GM18861 (cell line): ENCODE data around the gene RNASE11.
"Not testable (repeated sequence)": the region's sequence is repeated elsewhere in the genome, so short reads cannot be mapped to it uniquely, and the experiment has no call there.

Source experiments
- ATAC-seq: cut with Tn5 transposase; IDR thresholded peaks from one replicate; pipeline ENCODE4 v1.9.1; 2021; ENCODE audit not compliant: unreplicated experiment

Gene RNASE11

DNA sequence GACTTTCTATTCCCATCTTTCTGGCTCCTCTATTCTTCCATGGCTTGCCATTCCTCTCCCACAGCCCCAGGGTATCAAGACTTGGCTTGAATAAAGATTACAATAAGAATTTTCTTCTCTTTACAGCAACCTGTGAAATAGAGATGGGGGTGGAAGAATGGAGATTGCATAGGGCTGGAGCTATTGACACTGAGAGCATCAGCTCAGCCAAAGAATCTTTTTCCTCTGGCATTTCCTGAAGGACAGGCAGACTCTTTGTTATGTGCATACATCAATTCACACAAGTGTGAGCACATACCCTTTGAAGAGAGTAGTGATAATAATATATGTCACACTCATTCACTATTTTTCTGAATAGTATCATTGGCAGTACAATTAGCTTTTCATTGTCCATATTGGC is 4.7 kb downstream of the RNASE11 start:
- ATAC-seq, result no peak

- no peak for ATAC-seq
Measured at GRCh38 chr14:20580242-20580641, 7.6 kb downstream of the RNASE11 start.

DNA sequence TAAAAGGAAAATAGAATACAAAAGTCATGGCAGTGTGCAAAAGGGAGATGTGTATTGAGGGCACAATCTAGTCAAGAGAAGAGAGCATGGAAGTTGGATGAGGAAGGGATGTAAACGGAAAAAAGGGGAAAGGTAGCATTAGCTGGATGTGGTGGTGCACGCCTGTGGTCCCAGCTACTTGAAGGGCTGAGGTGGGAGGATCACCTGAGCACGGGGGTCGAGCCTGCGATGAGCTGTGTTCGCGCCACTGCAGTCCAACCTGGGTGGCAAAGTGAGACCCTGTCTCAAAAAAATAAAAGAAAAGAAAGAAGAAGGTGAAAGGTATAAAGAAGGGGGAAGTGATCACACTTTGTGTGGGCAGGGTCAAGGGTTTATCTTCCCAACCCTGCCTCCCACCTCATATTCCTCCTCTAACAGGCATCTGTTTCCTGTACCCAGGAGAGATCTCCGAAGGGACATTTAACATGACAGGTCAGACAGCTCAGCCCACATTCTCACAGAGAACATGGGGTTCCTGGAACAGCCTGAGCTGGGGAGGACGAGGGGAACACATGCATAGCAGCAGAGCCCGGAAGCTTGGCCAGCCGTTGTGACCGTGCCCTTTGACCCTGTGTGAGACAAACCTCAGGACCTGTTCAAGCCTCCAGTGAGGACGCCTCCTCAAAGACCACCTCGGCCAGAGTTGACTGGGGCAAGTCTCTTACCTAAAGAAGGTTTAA is 8.9 kb downstream of the RNASE11 start:
- ATAC-seq, result no peak

GRCh38 chr14:20578325-20578724 is 9.5 kb downstream of the RNASE11 start:
- ATAC-seq, result no peak

DNA sequence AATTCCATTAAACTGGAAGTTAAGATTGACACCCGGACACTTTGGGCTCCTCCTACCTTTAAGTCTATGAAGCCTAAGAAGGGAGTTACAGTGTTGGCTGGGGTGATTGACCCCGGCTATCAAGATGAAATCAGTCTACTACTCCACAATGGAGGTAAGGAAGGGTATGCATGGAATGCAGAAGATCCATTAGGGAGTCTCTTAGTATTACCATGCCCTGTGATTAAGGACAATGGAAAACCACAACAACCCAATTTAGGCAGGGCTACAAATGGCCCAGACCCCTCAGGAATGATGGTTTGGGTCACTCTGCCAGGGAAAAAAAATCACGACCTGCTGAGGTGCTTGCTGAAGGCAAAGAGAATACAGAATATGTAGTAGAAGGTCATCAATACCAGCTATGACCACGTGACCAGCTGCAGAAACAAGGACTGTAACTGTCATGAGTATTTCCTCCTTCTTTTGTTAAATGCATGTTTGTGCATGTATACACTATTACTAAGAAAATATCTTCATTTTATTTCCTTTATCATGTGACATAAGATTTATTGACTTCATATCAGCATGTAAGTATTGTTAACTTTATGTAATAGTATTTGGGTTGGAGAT is 15.3 kb downstream of the RNASE11 start:
- ATAC-seq, result not testable (repeated sequence)

GRCh38 chr14:20570720-20571119 is 17.1 kb downstream of the RNASE11 start:
- ATAC-seq, result not testable (repeated sequence)

DNA sequence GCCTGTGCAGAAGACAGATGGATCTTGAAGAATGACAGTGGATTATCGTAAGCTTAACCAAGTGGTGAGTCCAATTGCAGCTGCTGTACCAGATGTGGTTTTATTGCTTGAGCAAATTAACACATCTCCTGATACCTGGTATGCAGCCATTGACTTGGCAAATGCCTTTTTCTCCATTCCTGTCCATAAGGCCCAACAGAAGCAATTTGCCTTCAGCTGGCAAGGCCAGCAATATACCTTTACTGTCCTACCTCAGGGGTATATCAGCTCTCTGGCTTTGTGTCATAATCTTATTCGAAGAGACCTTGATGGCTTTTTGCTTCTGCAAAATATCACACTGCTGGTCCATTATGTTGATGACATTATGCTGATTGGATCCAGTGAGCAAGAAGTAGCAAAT is 17.9 kb downstream of the RNASE11 start:
- ATAC-seq, result not testable (repeated sequence)

GRCh38 chr14:20569066-20569465 is 18.7 kb downstream of the RNASE11 start:
- no peak for ATAC-seq

DNA sequence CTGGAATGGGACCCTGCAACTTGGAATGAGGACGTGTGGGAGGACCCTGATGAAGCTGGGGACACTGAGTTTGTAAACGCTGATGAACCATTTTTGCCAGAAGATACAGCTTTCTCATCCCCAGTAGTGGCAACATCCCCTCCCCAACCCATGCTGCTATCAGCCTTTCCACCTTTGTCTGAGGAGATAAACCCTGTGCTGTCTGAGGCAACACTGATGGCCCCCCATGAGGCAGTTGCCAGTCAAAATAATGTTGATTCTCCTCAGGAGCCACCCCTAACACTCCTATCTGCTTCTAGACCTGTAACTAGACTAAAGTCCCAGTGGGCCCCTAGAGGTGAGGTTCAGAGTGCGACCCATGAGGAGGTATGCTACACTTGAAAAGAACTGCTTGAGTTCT is 19.4 kb downstream of the RNASE11 start:
- no peak for ATAC-seq

DNA sequence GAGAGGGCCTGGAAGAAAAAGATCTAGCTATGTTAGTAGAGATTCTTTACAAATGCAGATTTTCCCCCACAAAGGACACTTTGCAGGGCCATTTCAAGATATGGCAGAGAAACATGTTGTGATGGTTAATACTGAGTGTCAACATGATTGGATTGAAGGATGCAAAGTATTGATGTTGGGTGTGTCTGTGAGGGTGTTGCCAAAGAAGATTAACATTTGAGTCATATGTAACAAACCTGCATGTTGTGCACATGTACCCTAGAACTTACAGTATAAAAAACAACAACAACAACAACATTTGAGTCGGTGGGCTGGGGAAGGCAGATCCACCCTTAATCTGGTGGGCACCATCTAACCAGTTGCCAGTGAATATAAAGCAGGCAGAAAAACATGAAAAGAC is 20.6 kb downstream of the RNASE11 start:
- not testable (repeated sequence) for ATAC-seq

GRCh38 chr14:20564501-20564997 is 23.3 kb downstream of the RNASE11 start:
- ATAC-seq, result no peak

GRCh38 chr14:20563971-20564370 is 23.8 kb downstream of the RNASE11 start:
- ATAC-seq, result no peak

- ATAC-seq, result no peak
Measured at GRCh38 chr14:20560961-20561360, 26.8 kb downstream of the RNASE11 start, which contains the start of gene RNASE9. Gene RNASE9 (minus strand): TSS chr14:20561047.

DNA sequence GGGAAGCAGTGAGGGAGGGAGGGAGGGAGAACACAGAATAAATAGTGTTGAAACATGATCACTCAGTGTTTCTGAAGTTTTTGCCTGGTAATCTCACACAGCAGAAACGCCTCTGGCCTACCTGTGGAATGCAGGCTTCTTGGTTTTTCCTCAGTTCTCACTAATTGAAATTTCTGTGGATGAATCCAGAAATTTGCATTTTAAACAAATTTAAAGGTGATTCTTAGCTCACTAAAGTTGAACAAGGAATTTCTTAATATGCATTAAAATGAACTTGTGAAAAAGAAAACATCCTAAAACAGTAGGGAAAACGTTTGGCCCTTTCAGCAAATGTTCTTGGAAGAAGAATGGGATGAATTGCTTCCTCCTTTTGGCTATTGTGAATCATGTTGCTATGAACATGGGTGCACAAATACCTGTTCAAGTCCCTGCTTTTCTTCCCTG is 28.3 kb downstream of the RNASE11 start:
- no peak for ATAC-seq

GRCh38 chr14:20557212-20557542 is 30.6 kb downstream of the RNASE11 start:
- ATAC-seq, result no peak

GRCh38 chr14:20556500-20557211 is 31.1 kb downstream of the RNASE11 start:
- ATAC-seq, result no peak

DNA sequence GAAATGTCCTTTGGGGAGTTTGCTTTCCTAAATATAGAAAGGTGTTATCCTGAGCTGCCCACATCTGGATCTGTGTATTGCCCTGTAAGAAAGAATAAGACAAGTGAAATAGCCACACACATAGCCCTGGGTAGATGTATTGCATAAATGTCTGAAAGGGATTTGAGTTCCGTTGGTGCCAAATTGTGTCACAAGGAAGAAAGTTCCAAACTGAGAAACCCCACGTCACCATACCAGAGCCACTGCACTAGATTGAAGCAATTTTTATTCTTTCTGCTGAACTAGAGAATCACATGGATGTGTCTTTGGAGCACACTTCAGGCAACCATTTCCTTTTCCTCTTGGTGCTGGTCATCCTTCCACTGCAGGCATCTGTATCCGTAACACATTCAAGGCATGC is 32.0 kb downstream of the RNASE11 start:
- ATAC-seq, result no peak

DNA sequence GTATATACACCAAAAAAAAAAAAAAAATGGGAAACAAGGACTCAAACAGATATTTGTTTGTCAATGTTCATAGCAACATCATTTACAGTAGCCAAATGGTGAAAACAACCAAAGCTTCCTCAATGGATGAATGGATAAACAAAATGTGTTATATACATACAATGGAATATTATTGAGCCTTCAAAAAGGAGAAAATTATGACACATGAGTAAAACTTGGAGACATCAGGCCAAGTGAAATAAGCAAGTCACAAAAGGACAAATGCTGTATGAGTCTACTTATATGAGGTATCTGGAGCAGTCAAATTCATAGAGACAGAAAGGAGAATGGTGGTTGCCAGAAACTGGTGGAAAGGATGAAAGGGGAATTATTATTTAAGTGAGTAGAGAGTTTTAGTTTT is 34.8 kb downstream of the RNASE11 start:
- no peak for ATAC-seq

DNA sequence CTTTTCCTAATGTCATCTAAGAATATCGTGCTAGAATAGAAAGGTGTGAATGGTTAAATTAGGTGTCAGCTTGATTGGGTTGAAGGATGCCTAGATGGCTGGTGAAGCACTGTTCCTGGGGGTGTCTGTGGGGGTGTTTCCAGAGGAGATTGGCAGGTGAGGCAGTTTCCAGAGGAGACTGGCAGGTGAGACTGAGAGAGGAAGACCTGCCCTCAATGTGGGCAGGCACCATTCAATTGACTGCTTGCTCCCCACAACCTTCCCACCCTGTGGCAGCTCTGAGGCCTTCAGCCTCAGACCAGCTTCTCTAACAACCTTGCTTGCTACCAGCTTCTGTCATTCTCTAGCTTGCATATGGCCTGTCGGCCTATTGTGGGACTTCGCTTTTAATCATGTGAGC is 36.2 kb downstream of the RNASE11 start:
- ATAC-seq, result no peak

- ATAC-seq, result no peak
Measured at GRCh38 chr14:20550926-20551325, 36.9 kb downstream of the RNASE11 start.

DNA sequence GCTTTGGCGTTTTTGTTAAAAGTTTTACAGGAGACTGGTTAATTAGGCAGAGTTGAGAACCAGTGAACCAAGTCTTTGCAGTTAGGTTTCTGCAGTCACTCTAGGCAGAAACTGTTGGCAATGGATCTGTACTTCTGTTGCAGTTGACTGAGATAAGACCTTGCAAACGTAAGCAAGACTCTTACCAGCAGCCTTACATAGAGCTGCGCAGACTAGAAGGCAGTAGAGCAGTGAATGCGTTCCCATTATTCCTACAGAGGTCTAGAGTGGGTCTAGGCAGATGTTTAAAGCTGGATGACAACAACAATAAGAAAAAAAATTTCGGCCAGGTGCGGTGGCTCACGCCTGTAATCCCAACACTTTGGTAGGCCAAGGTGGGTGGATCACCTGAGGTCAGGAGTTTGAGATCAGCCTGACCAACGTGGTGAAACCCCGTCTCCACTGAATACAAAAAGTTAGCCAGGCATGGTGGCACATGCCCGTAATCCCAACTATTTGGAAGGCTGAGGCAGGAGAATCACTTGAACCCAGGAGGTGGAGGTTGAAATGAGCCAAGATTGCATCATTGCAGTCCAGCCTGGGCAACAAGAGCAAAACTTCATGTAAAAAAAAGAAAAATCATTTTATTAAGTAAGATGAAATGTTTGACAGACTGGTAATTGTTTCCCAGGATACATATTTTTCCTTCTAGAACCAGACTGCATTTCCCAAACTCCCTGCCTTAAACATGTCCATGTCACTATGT is 39.2 kb downstream of the RNASE11 start:
- ATAC-seq, result no peak
